Neural progenitor cell (in vitro differentiated cells): Measurements from ENCODE around the gene PDF. TPM values are rescaled to one million over a fixed set of nuclear protein-coding genes. Genes with fewer than 3 reads are reported as not detected.

Experiments
- DNase-seq: peaks from one replicate; pipeline ENCODE4 v3.0.0-alpha.2; 2016; ENCODE audit warnings: low spot score
- H2AFZ ChIP-seq: fragments of 200-600 bp; sonication (generic); replicated peaks from 2 replicates; pipeline ENCODE4 v1.6.1; 2016; ENCODE audit warnings: antibody characterized with exemption
- H3F3A ChIP-seq: fragments of 200-600 bp; sonication (generic); 2 replicates; pipeline ENCODE4 v1.6.1; 2016; ENCODE audit warnings: antibody characterized with exemption, low read depth
- H3K27ac ChIP-seq: fragments of 200-600 bp; sonication (generic); 2 replicates; pipeline ENCODE4 v1.5.1; 2016; ENCODE audit warnings: mild to moderate bottlenecking
- H3K27me3 ChIP-seq: fragments of 200-600 bp; sonication (generic); 2 replicates; pipeline ENCODE4 v1.6.1; 2016; ENCODE audit warnings: mild to moderate bottlenecking, moderate library complexity
- H3K36me3 ChIP-seq: fragments of 200-600 bp; sonication (generic); 2 replicates; pipeline ENCODE4 v1.5.1; 2016
- H3K4me1 ChIP-seq: fragments of 200-600 bp; sonication (generic); 2 replicates; pipeline ENCODE4 v1.6.1; 2016; ENCODE audit warnings: mixed run types
- H3K4me2 ChIP-seq: fragments of 200-600 bp; sonication (generic); 2 replicates; pipeline ENCODE4 v1.6.1; 2016
- H3K4me3 ChIP-seq: fragments of 200-600 bp; sonication (generic); 2 replicates; pipeline ENCODE4 v1.5.1; 2016
- H3K79me2 ChIP-seq: fragments of 200-600 bp; sonication (generic); 2 replicates; pipeline ENCODE4 v1.6.1; 2016; ENCODE audit warnings: low read depth
- H3K9ac ChIP-seq: fragments of 200-600 bp; sonication (generic); 2 replicates; pipeline ENCODE4 v1.6.1; 2016
- H3K9me3 ChIP-seq: fragments of 200-600 bp; sonication (generic); 2 replicates; pipeline ENCODE4 v1.5.1; 2016; ENCODE audit warnings: low read depth
- H4K20me1 ChIP-seq: fragments of 200-600 bp; sonication (generic); 2 replicates; pipeline ENCODE4 v1.6.1; 2016; ENCODE audit warnings: low read depth
- H3K27ac Mint-ChIP-seq: 3 replicates; pipeline ENCODE4 v1.8.0; 2021; ENCODE audit warnings: mixed read lengths
- H3K27me3 Mint-ChIP-seq: 2 replicates; pipeline ENCODE4 v1.8.0; 2022; ENCODE audit warnings: low read depth, mild to moderate bottlenecking, inconsistent platforms, moderate library complexity, mixed read lengths; ENCODE audit not compliant: insufficient read depth
- H3K36me3 Mint-ChIP-seq: 3 replicates; pipeline ENCODE4 v1.8.0; 2021; ENCODE audit warnings: mixed read lengths
- H3K4me1 Mint-ChIP-seq: 3 replicates; pipeline ENCODE4 v1.8.0; 2021; ENCODE audit warnings: mixed read lengths
- H3K4me3 Mint-ChIP-seq: 3 replicates; pipeline ENCODE4 v1.8.0; 2021; ENCODE audit warnings: mild to moderate bottlenecking, moderate library complexity, mixed read lengths
- H3K9me3 Mint-ChIP-seq: 3 replicates; pipeline ENCODE4 v1.8.0; 2020; ENCODE audit warnings: mixed read lengths
- CTCF ChIP-seq: fragments of 200-600 bp; sonication (generic); IDR thresholded peaks from 2 replicates; pipeline ENCODE4 v1.5.1; 2017; ENCODE audit warnings: antibody characterized with exemption, mild to moderate bottlenecking
- EZH2 ChIP-seq: fragments of 200-600 bp; sonication (generic); IDR thresholded peaks from 2 replicates; pipeline ENCODE4 v1.6.1; 2017; ENCODE audit warnings: antibody characterized with exemption, mild to moderate bottlenecking, moderate library complexity
- EZH2phosphoT487 ChIP-seq: fragments of 200-600 bp; sonication (generic); IDR thresholded peaks from 2 replicates; pipeline ENCODE4 v1.6.1; 2017; ENCODE audit warnings: antibody characterized with exemption
- total RNA-seq: library from RNA; depleted of rRNA; stranded (reverse); fragments of >200 nt; gene quantifications from 2 replicates; pipeline ENCODE4 v1.2.3, GENCODE V29; 2015; ENCODE audit warnings: low replicate concordance

PDF gene
- total RNA-seq, 1 donor from 2014 or later = 12.9 TPM

- Mint-ChIP-seq H3K4me1 (no peaks in the 10 kb centered on the region), H3K9me3 (no peaks in the 10 kb centered on the region), H3K4me3 (no peak overlapping the region), H3K27me3 (peaks cover 10% of the 10 kb centered on the region), H3K36me3 (peaks cover 38% of the 10 kb centered on the region), H3K27ac (no peak overlapping the region)
- no peak overlapping the region for H3K27ac ChIP-seq
- no peaks in the 10 kb centered on the region for H3F3A ChIP-seq
- TF ChIP-seq CTCF (no peak), EZH2 (no peak), EZH2phosphoT487 (no peak)
- no peak for DNase-seq
- no peaks in the 10 kb centered on the region for H3K9me3 ChIP-seq
- H2AFZ ChIP-seq = no peak overlapping the region
- no peak overlapping the region for H3K9ac ChIP-seq
- peaks cover 16% of the 10 kb centered on the region for H3K36me3 ChIP-seq
- H3K79me2 ChIP-seq = no peaks in the 10 kb centered on the region
- peaks cover 15% of the 10 kb centered on the region for H4K20me1 ChIP-seq
- no peak overlapping the region for H3K4me2 ChIP-seq
- H3K4me3 ChIP-seq = no peak overlapping the region
- no peaks in the 10 kb centered on the region for H3K4me1 ChIP-seq
- no peaks in the 10 kb centered on the region for H3K27me3 ChIP-seq
These were observed 38.5 kb upstream of the PDF start for GRCh38 chr16:69368866-69369265.

- H4K20me1 ChIP-seq = peaks cover 14% of the 10 kb centered on the region
- no peak for DNase-seq
- H3K36me3 Mint-ChIP-seq = peaks cover 36% of the 10 kb centered on the region
- no peaks in the 10 kb centered on the region for H3K4me1 Mint-ChIP-seq
- no peaks in the 10 kb centered on the region for H3K9me3 Mint-ChIP-seq
- H2AFZ ChIP-seq = no peak overlapping the region
- no peaks in the 10 kb centered on the region for H3K9me3 ChIP-seq
- no peaks in the 10 kb centered on the region for H3K4me1 ChIP-seq
- no peak overlapping the region for H3K27ac Mint-ChIP-seq
- no peaks in the 10 kb centered on the region for H3K79me2 ChIP-seq
- no peaks in the 10 kb centered on the region for H3F3A ChIP-seq
- no peak overlapping the region for H3K27ac ChIP-seq
- no peak overlapping the region for H3K4me2 ChIP-seq
- TF ChIP-seq EZH2phosphoT487 = no peak
- no peak for TF ChIP-seq CTCF
- no peak for TF ChIP-seq EZH2
- no peaks in the 10 kb centered on the region for H3K27me3 ChIP-seq
- H3K27me3 Mint-ChIP-seq = peaks cover 12% of the 10 kb centered on the region
- peaks cover 16% of the 10 kb centered on the region for H3K36me3 ChIP-seq
- no peak overlapping the region for H3K9ac ChIP-seq
- H3K4me3 Mint-ChIP-seq = no peak overlapping the region
- H3K4me3 ChIP-seq = no peak overlapping the region
These were observed 37.6 kb upstream of the PDF start for GRCh38 chr16:69367980-69368379.

GRCh38 chr16:69366431-69366830, 36.0 kb upstream of the PDF start:
- peaks cover 6% of the 10 kb centered on the region for H4K20me1 ChIP-seq
- no peak overlapping the region for H3K9ac ChIP-seq
- H3K4me3 ChIP-seq = no peak overlapping the region
- no peak for DNase-seq
- no peak overlapping the region for H3K4me3 Mint-ChIP-seq
- no peaks in the 10 kb centered on the region for H3K79me2 ChIP-seq
- no peak overlapping the region for H3K27ac ChIP-seq
- H3K9me3 Mint-ChIP-seq = no peaks in the 10 kb centered on the region
- peaks cover 8% of the 10 kb centered on the region for H3K36me3 ChIP-seq
- no peak for TF ChIP-seq EZH2phosphoT487
- TF ChIP-seq EZH2 = no peak
- H3K27ac Mint-ChIP-seq = no peak overlapping the region
- no peaks in the 10 kb centered on the region for H3F3A ChIP-seq
- H3K27me3 Mint-ChIP-seq = peaks cover 12% of the 10 kb centered on the region
- H3K9me3 ChIP-seq = no peaks in the 10 kb centered on the region
- no peak overlapping the region for H3K4me2 ChIP-seq
- H3K4me1 Mint-ChIP-seq = no peaks in the 10 kb centered on the region
- no peaks in the 10 kb centered on the region for H3K27me3 ChIP-seq
- H3K4me1 ChIP-seq = no peaks in the 10 kb centered on the region
- H2AFZ ChIP-seq = no peak overlapping the region
- peaks cover 35% of the 10 kb centered on the region for H3K36me3 Mint-ChIP-seq

- Histone ChIP-seq H3K36me3 (peaks cover 8% of the 10 kb centered on the region), H3K27me3 (no peaks in the 10 kb centered on the region), H3K27ac (no peak overlapping the region), H3K9me3 (no peaks in the 10 kb centered on the region), H3K79me2 (no peaks in the 10 kb centered on the region), H4K20me1 (peaks cover 6% of the 10 kb centered on the region), H3F3A (no peaks in the 10 kb centered on the region), H3K4me3 (no peak overlapping the region), H3K4me1 (no peaks in the 10 kb centered on the region), H2AFZ (no peak overlapping the region), H3K4me2 (no peak overlapping the region), H3K9ac (no peak overlapping the region)
- no peak for TF ChIP-seq EZH2phosphoT487
- TF ChIP-seq CTCF = no peak
- no peak for TF ChIP-seq EZH2
- Mint-ChIP-seq H3K27ac (no peak overlapping the region), H3K36me3 (peaks cover 36% of the 10 kb centered on the region), H3K9me3 (no peaks in the 10 kb centered on the region), H3K4me1 (no peaks in the 10 kb centered on the region), H3K27me3 (peaks cover 12% of the 10 kb centered on the region), H3K4me3 (no peak overlapping the region)
- no peak for DNase-seq
These were observed 35.5 kb upstream of the PDF start for GRCh38 chr16:69365901-69366300.
